Peyer's patch (tissue), 4 donors: Measurements from ENCODE around the gene HSPB8. TPM values are rescaled to one million over a fixed set of nuclear protein-coding genes. Genes with fewer than 3 reads are reported as not detected.

Source experiments
- DNase-seq, 3 donors: peaks; one replicate each; pipeline ENCODE4 v3.0.0-alpha.2; 2017 to 2019
- H3K27ac ChIP-seq, 4 donors: fragments of 200-600 bp; sonication (generic); one replicate each; pipeline ENCODE4 v1.5.1; 2016 to 2019
- H3K27me3 ChIP-seq, 2 donors: fragments of 200-600 bp; sonication (generic); one replicate each; pipeline ENCODE4 v1.5.1; 2019
- H3K36me3 ChIP-seq, 3 donors: fragments of 200-600 bp; sonication (generic); one replicate each; pipeline ENCODE4 v1.5.1; 2016 to 2019
- H3K4me1 ChIP-seq, 4 donors: fragments of 200-600 bp; sonication (generic); one replicate each; pipeline ENCODE4 v1.5.1; 2016 to 2019
- H3K4me3 ChIP-seq, 4 donors: fragments of 200-600 bp; sonication (generic); 1 replicate in 3 of 4; 2 replicates in 1 of 4; pipeline ENCODE4 v1.5.1; 2016 to 2019; ENCODE audit warnings: mild to moderate bottlenecking in 1 of 4
- H3K9me3 ChIP-seq, 4 donors: fragments of 200-600 bp; sonication (generic); one replicate each; pipeline ENCODE4 v1.5.1; 2016 to 2019; ENCODE audit warnings: mild to moderate bottlenecking in 1 of 4
- POLR2A ChIP-seq, 2 donors: fragments of 450-650 bp; IDR thresholded peaks; one replicate each; pipeline ENCODE4 v1.5.1; 2017; ENCODE audit warnings: antibody characterized with exemption in 2 of 2, mild to moderate bottlenecking in 2 of 2, moderate library complexity in 2 of 2
- total RNA-seq, 4 donors: library from RNA; depleted of rRNA; stranded (reverse); fragments of >200 nt; gene quantifications; one replicate each; pipeline ENCODE4 v1.1.0, GENCODE V29; 2016
- TF ChIP-seq, protein P1 (sequence below), 6 experiments: fragments of 450-650 bp in 4 of 6; fragments of 200-600 bp in 2 of 6; sonication (generic) in 1 of 6; IDR thresholded peaks; one replicate each; pipeline ENCODE4 v1.5.1; 2017 to 2019; ENCODE audit warnings: antibody characterized with exemption in 6 of 6, mild to moderate bottlenecking in 3 of 6, moderate library complexity in 1 of 6

HSPB8 gene
- total RNA-seq, 4 donors from 2014 or later = 3.7 to 20.6 (median 8.4) TPM

DNA sequence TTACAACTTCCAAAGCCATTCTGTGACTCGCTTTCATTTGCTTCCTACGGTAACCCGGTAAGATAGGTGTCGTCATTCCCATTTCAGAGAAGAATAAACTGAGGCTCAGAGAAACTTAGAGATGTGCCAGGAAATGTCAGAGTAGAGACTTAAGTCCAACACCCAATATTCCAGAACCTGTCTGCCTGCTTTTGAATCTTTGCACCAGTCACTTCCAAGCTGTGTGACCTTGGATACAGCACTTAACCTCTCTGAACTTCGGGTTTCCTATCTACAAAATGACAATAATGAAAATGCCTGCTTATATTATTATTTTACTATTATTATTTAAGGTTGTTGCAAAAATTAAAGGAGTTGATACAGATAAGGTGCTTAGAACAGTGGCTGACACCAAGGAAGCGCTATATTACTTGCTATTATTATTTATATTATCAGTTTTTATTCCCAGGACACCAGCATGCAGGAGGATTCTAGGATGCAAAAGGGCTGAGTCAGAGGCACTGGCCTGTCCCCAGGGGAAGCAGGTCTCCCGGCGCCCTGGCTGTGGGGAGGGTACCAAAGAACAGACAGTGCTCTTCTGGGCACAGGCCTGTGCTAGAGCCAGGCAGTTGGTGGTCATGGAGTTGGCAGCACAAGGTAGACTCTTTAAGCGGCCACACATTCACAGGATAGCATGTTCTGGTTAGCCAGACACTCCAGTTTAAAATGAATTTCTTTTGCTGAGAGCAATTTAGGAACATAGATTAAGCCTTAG lies 5.4 kb downstream of the HSPB8 start:
- no peaks in the 10 kb centered on the region for H3K27me3 ChIP-seq
- no peak for DNase-seq
- H3K4me3 ChIP-seq = no peak overlapping the region
- H3K4me1 ChIP-seq = no peaks in the 10 kb centered on the region
- peak overlapping the region in 1 of 4 donors; percentile 0 for H3K27ac ChIP-seq
- TF ChIP-seq POLR2A (IDR thresholded peaks at IDR 0.05) = no peak
- TF ChIP-seq, protein P1, sequence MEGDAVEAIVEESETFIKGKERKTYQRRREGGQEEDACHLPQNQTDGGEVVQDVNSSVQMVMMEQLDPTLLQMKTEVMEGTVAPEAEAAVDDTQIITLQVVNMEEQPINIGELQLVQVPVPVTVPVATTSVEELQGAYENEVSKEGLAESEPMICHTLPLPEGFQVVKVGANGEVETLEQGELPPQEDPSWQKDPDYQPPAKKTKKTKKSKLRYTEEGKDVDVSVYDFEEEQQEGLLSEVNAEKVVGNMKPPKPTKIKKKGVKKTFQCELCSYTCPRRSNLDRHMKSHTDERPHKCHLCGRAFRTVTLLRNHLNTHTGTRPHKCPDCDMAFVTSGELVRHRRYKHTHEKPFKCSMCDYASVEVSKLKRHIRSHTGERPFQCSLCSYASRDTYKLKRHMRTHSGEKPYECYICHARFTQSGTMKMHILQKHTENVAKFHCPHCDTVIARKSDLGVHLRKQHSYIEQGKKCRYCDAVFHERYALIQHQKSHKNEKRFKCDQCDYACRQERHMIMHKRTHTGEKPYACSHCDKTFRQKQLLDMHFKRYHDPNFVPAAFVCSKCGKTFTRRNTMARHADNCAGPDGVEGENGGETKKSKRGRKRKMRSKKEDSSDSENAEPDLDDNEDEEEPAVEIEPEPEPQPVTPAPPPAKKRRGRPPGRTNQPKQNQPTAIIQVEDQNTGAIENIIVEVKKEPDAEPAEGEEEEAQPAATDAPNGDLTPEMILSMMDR (IDR thresholded peaks at IDR 0.05) = no peak
- no peaks in the 10 kb centered on the region for H3K9me3 ChIP-seq
- no peaks in the 10 kb centered on the region for H3K36me3 ChIP-seq

DNA sequence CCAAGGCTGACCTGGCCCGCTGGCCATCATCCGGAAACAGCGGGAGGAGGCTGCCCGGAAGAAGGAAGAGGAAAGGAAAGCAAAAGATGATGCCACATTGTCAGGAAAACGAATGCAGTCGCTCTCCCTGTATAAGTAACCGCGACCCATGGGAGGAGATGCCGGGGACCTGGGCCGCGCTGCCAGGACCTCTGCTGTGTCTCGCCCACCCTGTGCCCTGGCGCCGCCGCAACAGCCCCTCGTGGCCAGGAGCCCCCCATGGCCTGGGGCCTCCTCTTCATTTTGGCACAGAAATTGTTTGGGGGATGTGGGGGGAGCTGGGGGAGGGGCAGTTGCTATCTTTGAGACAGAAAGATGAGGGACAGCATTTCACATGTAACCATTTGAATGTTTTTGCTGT lies 16.5 kb downstream of the HSPB8 start:
- TF ChIP-seq, protein P1 (IDR thresholded peaks at IDR 0.05) = no peak
- no peak for TF ChIP-seq POLR2A (IDR thresholded peaks at IDR 0.05)
- H3K4me1 ChIP-seq = no peaks in the 10 kb centered on the region

DNA sequence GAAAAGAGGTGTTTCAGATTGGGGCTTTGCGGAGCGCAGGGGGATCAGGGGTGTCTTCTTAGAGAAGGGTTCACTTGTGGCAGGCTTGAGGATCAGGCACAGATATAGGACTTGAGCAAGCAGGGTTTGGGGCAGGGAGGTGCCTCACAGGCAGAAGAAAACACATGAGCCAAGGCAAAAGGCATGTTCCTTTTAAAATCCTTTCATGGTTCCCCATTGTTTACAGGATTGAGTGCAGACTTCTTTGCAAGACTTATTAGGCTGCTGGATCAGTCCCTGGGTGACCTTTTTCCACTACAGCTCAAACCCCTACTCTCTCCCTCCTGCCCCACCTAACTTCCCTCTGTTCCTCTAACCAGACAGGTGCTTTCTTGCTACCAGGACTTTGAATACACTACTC lies 19.7 kb downstream of the HSPB8 start:
- no peaks in the 10 kb centered on the region for H3K9me3 ChIP-seq
- H3K4me3 ChIP-seq = no peak overlapping the region
- no peak overlapping the region for H3K27ac ChIP-seq
- H3K36me3 ChIP-seq = no peaks in the 10 kb centered on the region
- no peaks in the 10 kb centered on the region for H3K4me1 ChIP-seq
- TF ChIP-seq, protein P1 (IDR thresholded peaks at IDR 0.05) = no peak
- TF ChIP-seq POLR2A (IDR thresholded peaks at IDR 0.05) = no peak
- no peaks in the 10 kb centered on the region for H3K27me3 ChIP-seq
- no peak for DNase-seq

More for the DNA sequence above, 16.5 kb downstream of the HSPB8 start:
- Histone ChIP-seq H3K4me3 (no peak overlapping the region), H3K36me3 (no peaks in the 10 kb centered on the region), H3K9me3 (no peaks in the 10 kb centered on the region), H3K27me3 (no peaks in the 10 kb centered on the region), H3K27ac (no peak overlapping the region)
- no peak for DNase-seq

DNA sequence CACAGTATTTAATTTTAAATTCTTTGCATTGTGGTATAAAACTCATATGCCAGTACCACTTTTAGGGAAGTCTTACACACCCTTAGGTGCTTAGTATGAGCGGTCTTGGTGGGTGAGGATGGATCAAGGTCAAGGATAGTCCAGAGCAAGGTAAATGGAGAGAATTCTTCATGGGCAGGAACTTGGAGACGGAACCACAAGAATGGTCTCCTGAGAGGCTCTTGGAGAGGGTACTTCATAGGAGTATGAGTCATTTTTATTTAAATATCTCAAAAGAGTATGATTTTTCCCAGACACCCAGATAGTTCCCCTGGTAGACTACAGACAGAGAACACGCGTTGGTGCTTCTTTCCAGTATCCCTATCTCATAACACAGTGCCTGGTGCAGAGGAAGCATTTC lies 21.9 kb downstream of the HSPB8 start:
- no peaks in the 10 kb centered on the region for H3K4me1 ChIP-seq
- no peak overlapping the region for H3K4me3 ChIP-seq
- H3K27me3 ChIP-seq = no peaks in the 10 kb centered on the region
- TF ChIP-seq, protein P1 (IDR thresholded peaks at IDR 0.05) = no peak
- TF ChIP-seq POLR2A (IDR thresholded peaks at IDR 0.05) = no peak
- no peaks in the 10 kb centered on the region for H3K9me3 ChIP-seq
- H3K36me3 ChIP-seq = no peaks in the 10 kb centered on the region
- no peak for DNase-seq
- H3K27ac ChIP-seq = no peak overlapping the region

DNA sequence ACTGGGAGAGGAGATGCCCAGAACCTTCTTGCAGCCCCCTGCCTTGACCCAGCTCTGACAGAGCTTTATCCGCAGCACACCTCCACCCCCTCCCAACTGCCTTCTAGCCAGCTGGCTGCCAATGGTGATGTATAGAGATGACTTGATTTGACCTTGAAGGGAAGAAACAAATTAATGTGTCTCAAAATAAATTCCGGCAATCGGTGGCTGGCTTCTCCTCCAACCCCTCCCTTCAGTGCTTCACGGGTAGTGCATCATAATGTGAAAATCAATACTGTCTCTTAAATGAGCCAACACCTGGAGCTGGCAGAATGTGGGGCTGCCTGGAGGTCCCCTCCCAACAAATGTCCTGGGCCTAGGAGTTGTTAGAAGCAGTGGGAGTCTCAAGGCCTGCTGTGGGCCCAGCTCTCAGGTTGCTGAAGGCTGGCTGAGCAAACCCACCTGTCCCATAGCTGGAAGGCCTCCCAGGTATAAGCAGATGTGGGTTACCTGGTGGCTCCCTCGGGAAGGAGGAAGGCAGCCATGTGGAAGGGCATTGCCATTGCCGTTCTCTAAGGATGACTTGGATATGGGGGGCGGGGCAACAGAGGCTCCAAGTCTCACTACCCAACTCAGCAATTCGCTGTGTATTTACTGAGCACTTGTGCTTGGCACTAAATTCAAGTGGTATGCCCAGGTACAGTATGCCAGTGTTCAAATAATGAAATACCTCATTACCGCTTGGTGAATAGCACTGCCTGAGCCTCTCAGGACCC lies 23.2 kb downstream of the HSPB8 start:
- no peak overlapping the region for H3K4me3 ChIP-seq
- H3K4me1 ChIP-seq = no peaks in the 10 kb centered on the region
- H3K9me3 ChIP-seq = no peaks in the 10 kb centered on the region
- H3K36me3 ChIP-seq = no peaks in the 10 kb centered on the region
- TF ChIP-seq POLR2A (IDR thresholded peaks at IDR 0.05) = no peak
- TF ChIP-seq, protein P1 (IDR thresholded peaks at IDR 0.05) = no peak
- DNase-seq = no peak
- no peak overlapping the region for H3K27ac ChIP-seq
- no peaks in the 10 kb centered on the region for H3K27me3 ChIP-seq
